Frontal cortex (tissue), 4 donors: ENCODE data around the gene CTNND2. TPM values are rescaled to one million over a fixed set of nuclear protein-coding genes. Genes with fewer than 3 reads are reported as not detected.

ENCODE experiments used
- DNase-seq, 2 donors: peaks; one replicate each; pipeline ENCODE4 v3.0.0; 2012; ENCODE audit warnings: low spot score in 2 of 2
- FAIRE-seq: peaks from 2 replicates; lab custom pipeline; 2012; peaks lifted over from hg19 to GRCh38; lab: Jason Lieb, UNC
- small RNA-seq: library from RNA; depleted of rRNA; stranded (forward); fragments of <200 nt; gene quantifications from one replicate; pipeline ENCODE3, GENCODE V24; 2014
- total RNA-seq: library from RNA; depleted of rRNA; stranded (reverse); fragments of >200 nt; gene quantifications from one replicate; pipeline ENCODE4 v1.2.3, GENCODE V29; 2014
- donor health status: control.
- donor health status: control.
- donor health status: control.

Gene CTNND2
- total RNA-seq, 1 donor from 2014 or later = 74.2 TPM

GRCh38 chr5:10936081-10936855 lies 968.0 kb downstream of the CTNND2 start:
- DNase-seq (no peak), FAIRE-seq (no peak)

GRCh38 chr5:10935536-10935935 lies 968.7 kb downstream of the CTNND2 start:
- DNase-seq = no peak

GRCh38 chr5:10934783-10935355 lies 969.4 kb downstream of the CTNND2 start:
- FAIRE-seq = no peak
- no peak for DNase-seq

More at GRCh38 chr5:10935536-10935935, 968.7 kb downstream of the CTNND2 start:
- FAIRE-seq = no peak

GRCh38 chr5:10933121-10933520 lies 971.1 kb downstream of the CTNND2 start:
- FAIRE-seq (no peak), DNase-seq (no peak)

- FAIRE-seq (no peak), DNase-seq (no peak)
These were observed 971.8 kb downstream of the CTNND2 start for GRCh38 chr5:10932426-10932825.

- FAIRE-seq = no peak
- DNase-seq = no peak
These were observed 976.6 kb downstream of the CTNND2 start for GRCh38 chr5:10927608-10928007.

GRCh38 chr5:10923310-10923709 lies 980.9 kb downstream of the CTNND2 start:
- DNase-seq = no peak

More at GRCh38 chr5:10923310-10923709, 980.9 kb downstream of the CTNND2 start:
- no peak for FAIRE-seq

Small RNA genes within 50 kb of the gene (small RNA-seq; reads per million reads assigned to genes)
- not detected for gene RNU6-429P
